Measurements from ENCODE around the gene CTTN. TPM values are rescaled to one million over a fixed set of nuclear protein-coding genes. Genes with fewer than 3 reads are reported as not detected.

Gene CTTN
- total RNA-seq, 2 experiments from 2014 or later: 49.6 to 52.6 TPM

GRCh38 chr11:70481625-70482528 lies 83.5 kb downstream of the CTTN start:
- Mint-ChIP-seq H3K9me3 (no peaks in the 10 kb centered on the region), H3K27me3 (no peaks in the 10 kb centered on the region), H3K36me3 (no peaks in the 10 kb centered on the region), H3K27ac (no peak overlapping the region), H3K4me1 (ENCODE audit: low read depth) (no peaks in the 10 kb centered on the region), H3K4me3 (no peak overlapping the region)
- ChIA-PET POLR2A (no interaction called here), CTCF (interaction anchor here (0.6 kb wide), 1 partner anchor 448 kb away, joined by 3 read pairs; no protein-coding TSS in a partner anchor)
- DNase-seq: no peak
- intact Hi-C loops (cut with micrococcal nuclease): no loop called here

DNA sequence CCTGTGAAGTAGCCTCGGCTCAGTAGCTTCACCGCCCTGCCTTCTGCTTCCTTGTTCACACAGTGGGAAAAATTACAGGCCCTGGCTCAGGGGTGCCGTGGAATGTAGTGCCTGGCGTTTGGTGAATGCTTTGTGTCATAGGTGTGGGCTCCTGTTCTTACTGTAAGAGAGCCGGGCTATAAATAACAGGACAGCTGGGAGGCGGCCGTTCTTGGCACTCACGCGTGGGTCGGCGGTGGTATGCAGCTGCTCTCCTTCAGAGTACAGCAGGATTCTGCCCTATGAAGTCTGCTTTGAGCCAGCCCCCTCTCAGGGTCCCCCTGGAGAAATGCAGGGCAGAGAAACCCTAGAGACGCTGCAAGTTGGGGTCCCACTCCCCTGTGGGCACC lies 84.2 kb downstream of the CTTN start:
- no peaks in the 10 kb centered on the region for H3K9me3 Mint-ChIP-seq
- H3K4me3 Mint-ChIP-seq: no peak overlapping the region
- no peak overlapping the region for H3K27ac Mint-ChIP-seq
- H3K36me3 Mint-ChIP-seq: no peaks in the 10 kb centered on the region
- intact Hi-C loops (cut with micrococcal nuclease): no loop called here
- ChIA-PET CTCF (interaction anchor here (0.6 kb wide), 1 partner anchor 447 kb away, joined by 3 read pairs; no protein-coding TSS in a partner anchor), POLR2A (no interaction called here)
- no peaks in the 10 kb centered on the region for H3K4me1 Mint-ChIP-seq (ENCODE audit: low read depth)
- no peak for DNase-seq
- no peaks in the 10 kb centered on the region for H3K27me3 Mint-ChIP-seq

GRCh38 chr11:70483077-70483861 lies 84.9 kb downstream of the CTTN start:
- no peaks in the 10 kb centered on the region for H3K4me1 Mint-ChIP-seq (ENCODE audit: low read depth)
- ChIA-PET CTCF (interaction anchor here (0.7 kb wide), 1 partner anchor 115 kb away, joined by 3 read pairs; no protein-coding TSS in a partner anchor), POLR2A (no interaction called here)
- no peak overlapping the region for H3K4me3 Mint-ChIP-seq
- intact Hi-C loops (cut with micrococcal nuclease): no loop called here
- no peaks in the 10 kb centered on the region for H3K36me3 Mint-ChIP-seq
- no peaks in the 10 kb centered on the region for H3K9me3 Mint-ChIP-seq
- DNase-seq: no peak
- H3K27ac Mint-ChIP-seq: no peak overlapping the region
- peaks cover 1% of the 10 kb centered on the region for H3K27me3 Mint-ChIP-seq

GRCh38 chr11:70483917-70484316 lies 85.6 kb downstream of the CTTN start:
- H3K4me1 Mint-ChIP-seq (ENCODE audit: low read depth): no peaks in the 10 kb centered on the region
- H3K27ac Mint-ChIP-seq: no peak overlapping the region
- H3K27me3 Mint-ChIP-seq: peaks cover 2% of the 10 kb centered on the region
- H3K36me3 Mint-ChIP-seq: no peaks in the 10 kb centered on the region
- DNase-seq: no peak
- no peak overlapping the region for H3K4me3 Mint-ChIP-seq
- H3K9me3 Mint-ChIP-seq: no peaks in the 10 kb centered on the region
- ChIA-PET CTCF (interaction anchor here (0.7 kb wide), 1 partner anchor 114 kb away, joined by 3 read pairs; no protein-coding TSS in a partner anchor), POLR2A (no interaction called here)
- intact Hi-C loops (cut with micrococcal nuclease): no loop called here

DNA sequence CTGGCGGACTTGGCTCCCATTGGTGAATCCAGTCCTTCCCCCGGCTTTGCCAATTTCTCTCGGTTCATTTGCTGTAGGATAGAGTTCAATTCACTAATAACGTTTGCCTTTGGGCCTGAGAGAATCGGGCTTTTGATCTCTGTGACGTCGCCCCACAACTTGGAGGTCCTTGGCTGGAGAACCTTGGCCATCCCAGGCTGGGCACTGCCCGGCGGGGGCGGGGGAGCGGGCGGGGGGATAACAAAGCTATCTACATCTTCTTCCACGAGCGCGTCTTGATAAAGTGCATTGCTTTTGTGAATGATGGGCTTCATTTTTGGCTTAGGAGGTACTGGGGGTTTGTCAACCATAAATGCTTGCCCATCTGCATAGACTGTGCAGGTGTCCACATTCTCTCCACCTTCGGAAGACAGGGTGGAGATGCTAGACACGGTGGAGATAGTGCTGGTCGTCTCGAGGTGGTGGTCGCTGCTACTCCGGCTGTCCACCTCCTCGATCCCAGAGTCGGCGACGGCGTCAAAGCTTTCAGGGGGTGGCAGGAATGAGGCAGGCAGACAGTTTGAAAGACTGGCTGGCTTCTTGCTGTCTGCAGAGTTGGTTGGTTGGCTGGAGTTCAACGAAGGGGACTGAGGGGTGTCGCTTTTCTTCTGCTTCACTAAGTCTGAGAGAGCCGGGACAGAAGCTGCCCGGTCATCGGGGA lies 87.1 kb downstream of the CTTN start:
- H3K9me3 Mint-ChIP-seq: peaks cover 2% of the 10 kb centered on the region
- H3K27ac Mint-ChIP-seq: no peak overlapping the region
- H3K4me3 Mint-ChIP-seq: no peak overlapping the region
- no peak for DNase-seq
- ChIA-PET POLR2A (no interaction called here), CTCF (no interaction called here)
- H3K27me3 Mint-ChIP-seq: peaks cover 2% of the 10 kb centered on the region
- H3K4me1 Mint-ChIP-seq (ENCODE audit: low read depth): no peaks in the 10 kb centered on the region
- intact Hi-C loops (cut with micrococcal nuclease): no loop called here
- no peaks in the 10 kb centered on the region for H3K36me3 Mint-ChIP-seq

GRCh38 chr11:70486026-70486415 lies 87.7 kb downstream of the CTTN start:
- no peak for DNase-seq
- ChIA-PET CTCF (no interaction called here), POLR2A (no interaction called here)
- Mint-ChIP-seq H3K27me3 (peaks cover 2% of the 10 kb centered on the region), H3K9me3 (peaks cover 7% of the 10 kb centered on the region), H3K4me3 (no peak overlapping the region), H3K36me3 (no peaks in the 10 kb centered on the region), H3K4me1 (ENCODE audit: low read depth) (no peaks in the 10 kb centered on the region), H3K27ac (no peak overlapping the region)
- intact Hi-C loops (cut with micrococcal nuclease): no loop called here

Other genes with a start within 250 kb of the CTTN start
- gene FADD, start 195.2 kb upstream of the CTTN start, total RNA-seq: 10 to 100 TPM; 31.8 to 33.9 TPM
- 10 to 100 TPM; 23.1 to 26.7 TPM for gene PPFIA1, start 127.8 kb upstream of the CTTN start, total RNA-seq